ENCODE results near the gene ULK4.
A peak's percentile ranks its signal among the peaks of the same experiment; 100 is the strongest.

ULK4 gene

GRCh38 chr3:41819236-41819635 is 142.7 kb downstream of the ULK4 start:
- H2BK120ac ChIP-seq (ENCODE audit: low read depth, low read length) = no peak overlapping the region
- peak; percentile 47 for DNase-seq
- H3K4me3 ChIP-seq (ENCODE audit: low read length) = no peak overlapping the region
- no peaks in the 10 kb centered on the region for H3K36me3 ChIP-seq (ENCODE audit: control insufficient read depth, insufficient read depth, low read length)
- no peak overlapping the region for H4K5ac ChIP-seq (ENCODE audit: low read length)
- H3K56ac ChIP-seq (ENCODE audit: low read length) = no peak overlapping the region
- H3K9ac ChIP-seq (ENCODE audit: low read length) = no peak overlapping the region
- no peak overlapping the region for H2BK15ac ChIP-seq (replicated peaks; ENCODE audit: low read depth)
- H3K27ac ChIP-seq (ENCODE audit: low read depth, low read length) = no peak overlapping the region
- no peak overlapping the region for H4K8ac ChIP-seq (ENCODE audit: low read depth, low read length)
- H3K79me1 ChIP-seq (ENCODE audit: low read length) = no peaks in the 10 kb centered on the region
- H3K4me1 ChIP-seq (ENCODE audit: control insufficient read depth, low read depth, low read length) = no peaks in the 10 kb centered on the region
- H3K4ac ChIP-seq (ENCODE audit: low read depth, low read length) = no peak overlapping the region
- H3K79me2 ChIP-seq (ENCODE audit: control insufficient read depth, insufficient read depth, low read length) = no peaks in the 10 kb centered on the region
- no peaks in the 10 kb centered on the region for H3K27me3 ChIP-seq (ENCODE audit: insufficient read depth, low read length, poor library complexity)
- no peak overlapping the region for H2BK5ac ChIP-seq (ENCODE audit: low read length)
- H3K4me2 ChIP-seq (ENCODE audit: low read length) = no peak overlapping the region
- WGBS (ENCODE audit: extremely low coverage, insufficient coverage, low lambda C conversion rate) = no CpG with 5 or more reads among the region's 3 CpGs
- no peak overlapping the region for H3K23ac ChIP-seq (ENCODE audit: low read length)
- no peak overlapping the region for H3K18ac ChIP-seq (ENCODE audit: low read length)
- H2AK5ac ChIP-seq (ENCODE audit: low read length) = no peak overlapping the region

GRCh38 chr3:41808618-41809017 is 153.3 kb downstream of the ULK4 start:
- H3K56ac ChIP-seq (ENCODE audit: low read length) = no peak overlapping the region
- H4K5ac ChIP-seq (ENCODE audit: low read length) = no peak overlapping the region
- no peak overlapping the region for H2AK5ac ChIP-seq (ENCODE audit: low read length)
- H2BK5ac ChIP-seq (ENCODE audit: low read length) = no peak overlapping the region
- H2BK120ac ChIP-seq (ENCODE audit: low read depth, low read length) = no peak overlapping the region
- H3K23ac ChIP-seq (ENCODE audit: low read length) = no peak overlapping the region
- no peaks in the 10 kb centered on the region for H3K27me3 ChIP-seq (ENCODE audit: insufficient read depth, low read length, poor library complexity)
- no peak overlapping the region for H2BK15ac ChIP-seq (replicated peaks; ENCODE audit: low read depth)
- no peak overlapping the region for H3K4me3 ChIP-seq (ENCODE audit: low read length)
- H3K9ac ChIP-seq (ENCODE audit: low read length) = no peak overlapping the region
- H4K8ac ChIP-seq (ENCODE audit: low read depth, low read length) = no peak overlapping the region
- H3K18ac ChIP-seq (ENCODE audit: low read length) = no peak overlapping the region
- H3K4ac ChIP-seq (ENCODE audit: low read depth, low read length) = no peak overlapping the region
- H3K27ac ChIP-seq (ENCODE audit: low read depth, low read length) = no peak overlapping the region
- H3K79me1 ChIP-seq (ENCODE audit: low read length) = no peaks in the 10 kb centered on the region
- H3K4me1 ChIP-seq (ENCODE audit: control insufficient read depth, low read depth, low read length) = no peaks in the 10 kb centered on the region
- no CpG with 5 or more reads among the region's 8 CpGs for WGBS (ENCODE audit: extremely low coverage, insufficient coverage, low lambda C conversion rate)
- H3K36me3 ChIP-seq (ENCODE audit: control insufficient read depth, insufficient read depth, low read length) = no peaks in the 10 kb centered on the region
- H3K79me2 ChIP-seq (ENCODE audit: control insufficient read depth, insufficient read depth, low read length) = no peaks in the 10 kb centered on the region
- DNase-seq = no peak
- H3K4me2 ChIP-seq (ENCODE audit: low read length) = no peak overlapping the region

- Histone ChIP-seq H3K27ac (ENCODE audit: low read depth, low read length) (no peak overlapping the region), H3K79me2 (ENCODE audit: control insufficient read depth, insufficient read depth, low read length) (no peaks in the 10 kb centered on the region), H4K8ac (ENCODE audit: low read depth, low read length) (no peak overlapping the region), H3K23ac (ENCODE audit: low read length) (no peak overlapping the region), H3K18ac (ENCODE audit: low read length) (no peak overlapping the region), H3K4me2 (ENCODE audit: low read length) (no peak overlapping the region), H3K9ac (ENCODE audit: low read length) (no peak overlapping the region), H3K56ac (ENCODE audit: low read length) (no peak overlapping the region), H3K79me1 (ENCODE audit: low read length) (no peaks in the 10 kb centered on the region), H3K4ac (ENCODE audit: low read depth, low read length) (no peak overlapping the region), H3K4me1 (ENCODE audit: control insufficient read depth, low read depth, low read length) (no peaks in the 10 kb centered on the region), H3K27me3 (ENCODE audit: insufficient read depth, low read length, poor library complexity) (no peaks in the 10 kb centered on the region), H2AK5ac (ENCODE audit: low read length) (no peak overlapping the region), H2BK15ac (replicated peaks; ENCODE audit: low read depth) (no peak overlapping the region), H2BK120ac (ENCODE audit: low read depth, low read length) (no peak overlapping the region), H4K5ac (ENCODE audit: low read length) (no peak overlapping the region), H3K36me3 (ENCODE audit: control insufficient read depth, insufficient read depth, low read length) (no peaks in the 10 kb centered on the region), H3K4me3 (ENCODE audit: low read length) (no peak overlapping the region), H2BK5ac (ENCODE audit: low read length) (no peak overlapping the region)
- WGBS (ENCODE audit: extremely low coverage, insufficient coverage, low lambda C conversion rate) = no CpG with 5 or more reads among the region's 1 CpG
- no peak for DNase-seq
Observed at GRCh38 chr3:41808152-41808551, 153.8 kb downstream of the ULK4 start.

GRCh38 chr3:41794748-41795589 is 166.9 kb downstream of the ULK4 start:
- Histone ChIP-seq H3K23ac (ENCODE audit: low read length) (no peak overlapping the region), H3K18ac (ENCODE audit: low read length) (no peak overlapping the region), H3K4me1 (ENCODE audit: control insufficient read depth, low read depth, low read length) (no peaks in the 10 kb centered on the region), H3K56ac (ENCODE audit: low read length) (no peak overlapping the region), H3K4ac (ENCODE audit: low read depth, low read length) (no peak overlapping the region), H3K4me3 (ENCODE audit: low read length) (no peak overlapping the region), H3K79me2 (ENCODE audit: control insufficient read depth, insufficient read depth, low read length) (no peaks in the 10 kb centered on the region), H2AK5ac (ENCODE audit: low read length) (no peak overlapping the region), H3K27ac (ENCODE audit: low read depth, low read length) (no peak overlapping the region), H2BK5ac (ENCODE audit: low read length) (no peak overlapping the region), H2BK120ac (ENCODE audit: low read depth, low read length) (no peak overlapping the region), H3K36me3 (ENCODE audit: control insufficient read depth, insufficient read depth, low read length) (no peaks in the 10 kb centered on the region), H4K8ac (ENCODE audit: low read depth, low read length) (no peak overlapping the region), H3K27me3 (ENCODE audit: insufficient read depth, low read length, poor library complexity) (no peaks in the 10 kb centered on the region), H3K9ac (ENCODE audit: low read length) (no peak overlapping the region), H3K79me1 (ENCODE audit: low read length) (no peaks in the 10 kb centered on the region), H3K4me2 (ENCODE audit: low read length) (no peak overlapping the region), H4K5ac (ENCODE audit: low read length) (no peak overlapping the region), H2BK15ac (replicated peaks; ENCODE audit: low read depth) (no peak overlapping the region)
- no CpG with 5 or more reads among the region's 5 CpGs for WGBS (ENCODE audit: extremely low coverage, insufficient coverage, low lambda C conversion rate)
- DNase-seq = no peak

GRCh38 chr3:41792806-41793205 is 169.1 kb downstream of the ULK4 start:
- Histone ChIP-seq H3K9ac (ENCODE audit: low read length) (no peak overlapping the region), H2BK120ac (ENCODE audit: low read depth, low read length) (no peak overlapping the region), H3K18ac (ENCODE audit: low read length) (no peak overlapping the region), H2AK5ac (ENCODE audit: low read length) (no peak overlapping the region), H2BK5ac (ENCODE audit: low read length) (no peak overlapping the region), H4K5ac (ENCODE audit: low read length) (no peak overlapping the region), H3K27ac (ENCODE audit: low read depth, low read length) (no peak overlapping the region), H4K8ac (ENCODE audit: low read depth, low read length) (no peak overlapping the region), H3K4me1 (ENCODE audit: control insufficient read depth, low read depth, low read length) (no peaks in the 10 kb centered on the region), H3K4me3 (ENCODE audit: low read length) (no peak overlapping the region), H3K79me1 (ENCODE audit: low read length) (no peaks in the 10 kb centered on the region), H3K4ac (ENCODE audit: low read depth, low read length) (no peak overlapping the region), H3K4me2 (ENCODE audit: low read length) (no peak overlapping the region), H3K27me3 (ENCODE audit: insufficient read depth, low read length, poor library complexity) (no peaks in the 10 kb centered on the region), H3K79me2 (ENCODE audit: control insufficient read depth, insufficient read depth, low read length) (no peaks in the 10 kb centered on the region), H3K36me3 (ENCODE audit: control insufficient read depth, insufficient read depth, low read length) (no peaks in the 10 kb centered on the region), H2BK15ac (replicated peaks; ENCODE audit: low read depth) (no peak overlapping the region), H3K23ac (ENCODE audit: low read length) (no peak overlapping the region), H3K56ac (ENCODE audit: low read length) (no peak overlapping the region)
- no CpG with 5 or more reads among the region's 7 CpGs for WGBS (ENCODE audit: extremely low coverage, insufficient coverage, low lambda C conversion rate)
- DNase-seq = no peak

GRCh38 chr3:41769106-41769505 is 192.8 kb downstream of the ULK4 start:
- no peak overlapping the region for H2BK5ac ChIP-seq (ENCODE audit: low read length)
- H4K5ac ChIP-seq (ENCODE audit: low read length) = no peak overlapping the region
- no peaks in the 10 kb centered on the region for H3K4me1 ChIP-seq (ENCODE audit: control insufficient read depth, low read depth, low read length)
- H3K79me2 ChIP-seq (ENCODE audit: control insufficient read depth, insufficient read depth, low read length) = no peaks in the 10 kb centered on the region
- no CpG with 5 or more reads among the region's 2 CpGs for WGBS (ENCODE audit: extremely low coverage, insufficient coverage, low lambda C conversion rate)
- no peak for DNase-seq
- no peak overlapping the region for H4K8ac ChIP-seq (ENCODE audit: low read depth, low read length)
- no peak overlapping the region for H2AK5ac ChIP-seq (ENCODE audit: low read length)
- no peak overlapping the region for H3K4me2 ChIP-seq (ENCODE audit: low read length)
- H3K4me3 ChIP-seq (ENCODE audit: low read length) = no peak overlapping the region
- H3K79me1 ChIP-seq (ENCODE audit: low read length) = no peaks in the 10 kb centered on the region
- no peak overlapping the region for H3K27ac ChIP-seq (ENCODE audit: low read depth, low read length)
- no peak overlapping the region for H3K9ac ChIP-seq (ENCODE audit: low read length)
- H2BK120ac ChIP-seq (ENCODE audit: low read depth, low read length) = no peak overlapping the region
- no peaks in the 10 kb centered on the region for H3K36me3 ChIP-seq (ENCODE audit: control insufficient read depth, insufficient read depth, low read length)
- H3K27me3 ChIP-seq (ENCODE audit: insufficient read depth, low read length, poor library complexity) = no peaks in the 10 kb centered on the region
- no peak overlapping the region for H3K4ac ChIP-seq (ENCODE audit: low read depth, low read length)
- H2BK15ac ChIP-seq (replicated peaks; ENCODE audit: low read depth) = no peak overlapping the region
- no peak overlapping the region for H3K23ac ChIP-seq (ENCODE audit: low read length)
- H3K18ac ChIP-seq (ENCODE audit: low read length) = no peak overlapping the region
- no peak overlapping the region for H3K56ac ChIP-seq (ENCODE audit: low read length)

All from mesendoderm (in vitro differentiated cells).